GM21447 (cell line): ENCODE measurements around the gene ID3.
"Not testable (repeated sequence)": the region's sequence is repeated elsewhere in the genome, so short reads cannot be mapped to it uniquely, and the experiment has no call there.

Source experiments
- ATAC-seq: cut with Tn5 transposase; IDR thresholded peaks from one replicate; pipeline ENCODE4 v1.9.1; 2021; ENCODE audit not compliant: unreplicated experiment

ID3 gene

GRCh38 chr1:23589585-23589986 lies 30.3 kb upstream of the ID3 start:
- ATAC-seq, result no peak

GRCh38 chr1:23588749-23589548 lies 29.6 kb upstream of the ID3 start:
- no peak for ATAC-seq

- ATAC-seq, result no peak
These were observed 26.2 kb upstream of the ID3 start for GRCh38 chr1:23585321-23586022.

- not testable (repeated sequence) for ATAC-seq
These were observed 24.4 kb upstream of the ID3 start for GRCh38 chr1:23583727-23584126.

GRCh38 chr1:23582820-23583219 lies 23.5 kb upstream of the ID3 start:
- ATAC-seq, result no peak

GRCh38 chr1:23581219-23581618 lies 21.9 kb upstream of the ID3 start:
- ATAC-seq, result no peak

- ATAC-seq, result no peak
These were observed 19.7 kb upstream of the ID3 start for GRCh38 chr1:23578997-23579363.

GRCh38 chr1:23578311-23578996 lies 19.2 kb upstream of the ID3 start:
- ATAC-seq, result no peak

- peak; percentile 79 for ATAC-seq
These were observed 18.0 kb upstream of the ID3 start for GRCh38 chr1:23577056-23578004.

GRCh38 chr1:23576338-23577055 lies 17.2 kb upstream of the ID3 start:
- ATAC-seq, result no peak

GRCh38 chr1:23575226-23575810 lies 16.0 kb upstream of the ID3 start:
- ATAC-seq, result no peak

GRCh38 chr1:23574265-23574754 lies 15.0 kb upstream of the ID3 start:
- ATAC-seq, result no peak

- no peak for ATAC-seq
These were observed 14.4 kb upstream of the ID3 start for GRCh38 chr1:23573574-23574182.

- no peak for ATAC-seq
These were observed 12.2 kb upstream of the ID3 start for GRCh38 chr1:23571465-23571864.

- ATAC-seq, result no peak
These were observed 10.8 kb upstream of the ID3 start for GRCh38 chr1:23570001-23570691.

- ATAC-seq, result no peak
These were observed 9.5 kb upstream of the ID3 start for GRCh38 chr1:23568608-23569383.

GRCh38 chr1:23567996-23568607 lies 8.8 kb upstream of the ID3 start:
- no peak for ATAC-seq

GRCh38 chr1:23567629-23567995 lies 8.3 kb upstream of the ID3 start:
- no peak for ATAC-seq
